ENCODE measurements around the gene SLC2A10.
A peak's percentile ranks its signal among the peaks of the same experiment; 100 is the strongest.

SLC2A10 gene

DNA sequence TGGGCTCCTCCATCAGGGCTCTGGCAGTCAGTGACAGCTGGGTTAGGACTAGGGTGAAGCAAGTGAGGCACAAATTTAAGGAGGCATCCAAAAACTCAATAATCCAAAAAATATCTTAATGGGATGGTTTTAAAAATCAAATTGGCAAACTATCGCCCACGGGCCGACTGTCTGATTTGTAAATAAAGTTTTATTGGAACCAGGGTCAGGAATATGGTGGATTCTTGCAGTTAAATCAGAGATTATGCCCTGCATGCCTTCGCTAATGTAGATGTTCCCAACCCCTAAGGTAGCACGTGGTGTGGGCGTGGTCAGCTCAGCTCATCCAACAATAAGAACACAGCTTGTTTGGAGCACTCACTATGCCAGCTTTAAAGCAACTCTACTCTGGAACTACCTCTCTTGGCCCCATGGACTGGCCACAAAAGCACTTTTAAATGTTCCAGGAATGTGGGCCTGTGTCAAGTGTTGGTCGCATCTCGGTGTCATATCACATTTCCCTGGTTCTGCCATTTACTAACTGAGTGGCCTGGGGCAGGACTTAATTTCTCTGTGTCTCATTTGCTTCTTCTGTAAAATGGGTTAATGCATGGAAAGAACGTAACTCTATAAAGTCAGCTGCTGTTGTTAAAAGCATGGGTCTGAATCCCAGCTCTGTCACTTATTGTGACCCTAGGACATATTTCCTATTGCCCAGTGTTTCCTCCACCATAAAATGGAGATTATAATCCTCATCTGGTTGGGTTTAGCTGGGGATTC lies 27.2 kb upstream of the SLC2A10 start:
- no peak for DNase-seq

DNA sequence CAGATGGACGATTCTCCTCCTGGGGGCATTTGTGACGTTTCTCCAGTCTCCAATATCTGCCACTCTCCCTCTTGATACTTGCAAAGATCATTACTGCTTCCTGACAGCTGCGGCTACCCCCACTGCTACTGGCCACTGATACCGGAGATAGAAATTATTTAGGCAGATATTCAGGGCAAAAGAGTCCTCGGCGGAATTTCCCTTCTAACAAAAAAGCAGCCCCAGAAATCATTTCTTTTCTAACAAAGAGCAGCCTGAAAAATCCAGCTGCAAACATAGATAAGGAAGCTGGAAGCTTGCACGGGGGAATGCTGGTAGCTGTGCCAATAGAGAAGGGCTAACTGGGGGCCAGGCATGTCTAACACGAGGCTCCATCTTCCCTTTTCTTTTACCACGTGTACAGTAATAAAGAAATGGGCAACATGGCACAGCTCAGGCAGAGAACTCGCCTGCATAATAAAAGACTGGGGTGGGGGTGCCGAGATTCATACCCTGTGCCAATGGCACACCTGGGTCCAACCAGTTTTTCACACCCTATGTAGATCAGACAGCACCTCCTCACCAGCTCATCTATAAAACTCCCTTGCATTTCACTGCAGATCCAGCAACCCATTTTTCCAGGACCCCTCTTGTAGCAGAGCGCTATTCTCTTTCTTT lies 26.3 kb upstream of the SLC2A10 start:
- no peak for DNase-seq

DNA sequence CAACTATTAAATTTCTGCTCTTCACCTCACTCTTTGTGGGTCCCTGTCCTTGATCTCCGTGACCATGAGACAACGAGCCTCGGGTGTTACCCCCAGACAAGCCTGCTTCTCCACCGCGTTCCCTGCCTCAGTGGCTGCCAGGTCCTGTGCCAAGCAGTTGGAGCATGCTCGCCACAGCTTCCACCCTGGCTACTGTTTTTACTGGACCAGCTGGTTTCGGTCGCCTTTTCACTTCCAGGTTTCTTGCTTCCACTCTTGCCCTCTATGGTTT lies 25.8 kb upstream of the SLC2A10 start:
- no peak for DNase-seq

DNA sequence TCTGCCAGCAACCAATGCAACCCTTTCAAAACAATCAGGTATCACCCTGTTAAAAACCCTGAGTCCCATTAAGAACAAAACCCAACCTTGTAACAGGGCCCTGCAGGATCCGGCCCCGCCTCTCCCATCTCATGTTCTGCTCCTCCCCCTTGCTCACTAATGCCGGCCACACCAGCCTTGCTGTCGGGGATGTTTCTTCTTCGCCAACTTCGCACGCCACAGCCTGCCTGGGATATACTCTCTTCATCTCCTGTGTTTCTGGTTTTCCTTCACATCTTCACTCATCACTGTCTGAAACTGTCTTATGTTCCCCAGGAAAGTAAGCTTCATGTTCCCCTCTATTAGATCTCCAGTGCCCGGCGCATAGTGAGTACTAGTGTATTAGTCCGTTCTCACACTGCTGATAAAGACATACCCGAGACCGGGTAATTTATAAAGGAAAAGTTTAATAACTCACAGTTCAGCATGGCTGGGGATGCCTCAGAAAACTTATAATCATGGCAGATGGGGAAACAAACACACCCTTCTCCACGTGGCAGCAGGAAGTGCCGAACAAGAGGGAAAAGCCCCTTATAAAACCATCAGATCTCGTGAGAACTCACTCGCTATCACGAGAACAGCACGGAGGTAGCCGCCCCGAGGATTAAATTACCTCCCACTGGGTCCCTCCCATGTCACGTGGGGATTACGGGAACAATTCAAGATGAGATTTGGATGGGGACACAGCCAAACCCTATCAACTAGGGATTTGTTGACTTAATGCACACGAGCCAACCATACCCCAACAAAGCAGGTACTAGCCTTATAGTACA lies 25.3 kb upstream of the SLC2A10 start:
- DNase-seq, result no peak

DNA sequence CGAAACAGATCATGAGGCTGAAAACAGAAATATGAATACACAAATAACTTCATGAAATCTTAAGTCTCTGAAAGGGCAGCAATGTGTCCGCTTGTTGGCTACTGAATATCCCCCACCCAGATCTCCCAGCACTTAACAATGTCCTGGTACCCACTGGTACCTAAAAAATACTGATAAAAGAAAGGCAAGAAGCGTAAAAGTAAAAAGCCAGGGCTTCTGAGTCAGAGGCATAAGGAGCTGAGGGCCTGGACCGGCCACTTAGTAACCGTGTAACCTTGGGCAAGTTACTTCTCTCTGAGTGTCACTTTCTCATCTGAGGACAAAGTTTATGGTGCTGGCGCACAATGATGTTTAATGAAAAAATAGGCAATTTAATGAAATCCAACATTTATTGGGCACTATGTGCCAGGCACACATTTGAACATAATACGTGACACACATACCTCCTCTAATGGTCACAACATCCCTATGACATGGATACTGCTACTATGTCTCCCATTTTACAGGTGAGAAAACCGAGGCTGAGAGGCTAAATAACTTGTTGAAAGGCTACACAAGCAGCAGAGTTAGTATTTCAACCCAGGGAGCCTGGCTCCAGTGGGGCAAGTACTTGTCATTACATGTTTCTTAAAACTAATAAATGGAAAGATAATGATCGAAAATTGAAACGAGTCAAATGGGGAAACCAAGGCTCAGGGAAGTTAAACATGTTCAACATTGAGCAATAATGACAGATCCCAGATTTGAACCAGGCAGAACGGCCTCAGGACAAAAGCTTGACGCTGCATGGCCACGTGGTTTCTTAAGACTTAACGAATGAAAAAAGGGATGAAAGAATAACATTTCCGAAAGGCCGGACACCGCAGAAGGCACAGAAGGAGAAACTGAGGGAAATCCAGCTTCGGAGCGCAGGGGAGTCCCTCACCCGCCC lies 21.0 kb upstream of the SLC2A10 start:
- no peak for DNase-seq

DNA sequence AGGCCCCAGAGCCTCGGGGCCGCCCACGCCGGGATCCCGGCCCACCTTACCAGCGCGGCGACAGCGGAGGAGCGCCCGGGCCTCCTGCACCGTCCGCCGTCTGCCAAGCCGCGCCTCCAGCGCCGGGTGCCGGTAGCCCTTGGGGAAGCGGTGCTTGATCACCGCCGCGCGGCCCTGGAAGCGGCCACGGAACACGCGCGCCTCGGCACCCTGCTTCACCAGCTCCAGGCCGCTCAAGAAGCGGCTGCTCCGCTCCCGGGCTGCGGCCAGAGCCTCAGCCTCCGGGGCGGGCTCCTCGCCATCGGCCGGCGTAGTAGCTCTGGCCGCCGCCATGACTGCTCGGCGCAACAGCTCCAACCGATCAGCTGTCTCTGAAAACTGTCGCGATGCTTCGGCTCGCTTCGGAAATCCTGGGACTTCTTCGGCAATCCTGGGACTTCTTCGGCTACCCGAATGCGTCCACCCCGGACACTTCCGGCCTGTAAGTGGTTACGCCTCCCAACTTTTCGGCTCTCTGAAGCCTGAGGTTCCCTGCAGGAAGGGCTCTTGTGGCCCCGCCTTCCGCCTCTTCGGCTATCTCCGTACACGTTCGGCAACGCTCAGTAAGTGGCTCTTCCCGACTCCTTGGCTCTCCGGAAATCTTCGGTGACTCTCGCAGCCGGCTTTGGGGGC lies 20.2 kb upstream of the SLC2A10 start, which contains the start of gene TP53RK:
TSS of gene TP53RK (minus strand) at position 363 of the 672 bp plus-strand sequence. CDS start at position 333, 30 bp downstream.
- DNase-seq, result peak; percentile 75 to 98 (median 95)

DNA sequence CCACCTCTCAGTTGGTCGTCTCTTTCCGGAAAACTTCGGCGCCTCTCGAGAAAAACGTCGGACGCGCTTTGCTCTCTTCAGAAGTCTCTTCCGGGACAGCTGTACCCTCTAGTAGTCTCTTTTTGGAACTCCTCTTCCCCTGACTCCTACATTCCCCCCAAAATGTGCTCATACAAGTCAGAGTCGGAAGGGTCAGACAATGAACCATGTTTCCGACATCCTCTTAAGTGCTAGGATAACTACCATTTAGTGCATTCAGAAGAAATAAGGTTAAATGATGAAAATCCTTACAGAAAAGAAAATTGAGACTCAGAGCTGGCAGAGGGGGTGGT lies 19.7 kb upstream of the SLC2A10 start:
- DNase-seq, result no peak

DNA sequence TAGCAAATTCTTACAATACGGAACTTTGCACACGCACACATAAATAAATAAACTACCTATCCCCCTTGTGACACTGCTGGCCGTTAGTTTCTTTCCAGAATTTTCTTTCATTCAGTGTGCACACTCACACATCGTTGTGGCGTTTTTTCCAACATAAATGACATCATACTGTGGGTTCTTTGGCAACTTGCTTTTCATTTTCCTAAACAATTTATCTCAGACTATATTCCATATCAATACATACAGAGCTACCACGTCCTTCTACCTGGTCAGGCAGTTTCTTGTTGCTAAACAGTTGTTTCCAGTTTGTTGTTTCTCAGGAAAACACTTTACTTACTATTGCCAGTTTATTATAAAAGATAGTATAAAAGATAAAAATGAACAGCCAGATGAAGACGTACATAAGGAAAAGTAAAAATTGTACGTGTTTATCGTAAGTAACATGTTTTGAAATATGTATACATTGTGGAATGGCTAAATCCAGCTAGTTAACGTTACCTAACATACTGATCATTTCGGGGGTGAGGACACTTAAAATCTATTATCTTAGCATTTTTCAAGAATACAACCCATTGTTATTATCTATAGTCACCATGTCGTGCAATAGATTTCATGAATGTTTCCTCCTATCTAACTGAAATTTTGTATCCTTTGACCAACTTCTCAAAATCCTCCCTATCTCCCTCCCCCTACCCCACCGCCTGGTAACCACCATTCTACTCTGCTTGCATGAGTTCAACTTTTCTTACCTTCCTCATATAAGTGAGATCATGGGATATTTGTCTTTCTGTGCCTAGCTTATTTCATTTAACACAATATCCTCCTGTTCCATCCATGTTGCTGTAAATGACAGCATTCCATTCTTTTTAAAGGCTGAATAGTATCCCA lies 19.0 kb upstream of the SLC2A10 start:
- no peak for DNase-seq

DNA sequence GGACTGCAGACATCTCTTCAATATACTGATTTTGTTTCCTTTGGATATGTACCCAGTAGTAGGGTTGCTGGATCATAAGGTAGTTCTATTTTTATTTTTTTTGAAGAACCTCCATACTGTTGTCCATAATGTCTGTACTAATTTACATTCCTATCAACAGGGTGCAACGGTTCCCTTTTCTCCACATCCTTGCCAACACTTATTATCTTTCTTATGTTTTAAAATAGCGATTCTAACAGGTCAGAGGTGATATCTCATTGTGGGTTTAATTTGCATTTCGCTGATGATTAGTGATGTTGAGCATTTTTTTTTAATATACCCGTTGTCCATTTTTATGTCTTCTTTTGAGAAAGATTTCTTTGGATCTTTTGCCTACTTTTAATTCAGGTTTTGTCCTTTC lies 18.3 kb upstream of the SLC2A10 start:
- no peak for DNase-seq

DNA sequence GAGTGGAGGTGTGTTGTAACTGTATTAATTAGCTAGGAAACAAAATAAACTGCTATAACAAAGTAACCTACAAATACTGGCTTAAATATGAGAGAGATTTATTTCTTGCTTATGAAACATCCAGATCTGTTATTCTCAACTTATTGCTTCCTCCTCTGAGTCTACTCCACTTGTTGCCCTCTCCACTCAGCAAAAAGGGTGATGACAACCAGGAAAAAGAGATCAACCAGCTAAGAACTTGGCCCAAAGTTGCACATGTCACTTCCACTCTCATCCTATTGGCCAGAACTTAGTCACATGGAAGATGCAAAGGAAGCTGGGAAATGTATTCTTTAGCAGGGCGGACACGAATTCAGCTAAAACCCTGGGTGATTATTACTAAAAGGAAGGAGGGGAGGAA lies 15.0 kb upstream of the SLC2A10 start:
- DNase-seq, result peak in 1 of 5 experiments; percentile 37

DNA sequence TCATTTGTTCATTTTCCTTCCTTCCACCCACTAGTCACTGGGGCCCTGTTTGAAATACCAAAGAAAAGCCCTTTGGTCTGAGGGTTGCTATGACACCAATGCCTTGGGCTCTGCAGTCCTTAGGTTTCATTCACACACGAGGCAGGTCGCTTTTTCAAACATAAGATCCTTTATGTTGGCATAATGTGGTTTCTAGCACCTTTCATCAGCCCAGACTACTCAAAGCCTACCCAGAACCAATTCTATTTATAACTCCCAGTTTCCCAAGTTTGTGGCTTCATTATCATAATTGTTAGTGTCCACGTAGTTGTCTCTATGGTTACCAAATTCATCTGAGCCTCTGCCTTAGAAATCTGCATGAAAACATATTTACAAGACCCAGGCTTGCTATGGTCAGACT lies 13.6 kb upstream of the SLC2A10 start:
- DNase-seq, result no peak

DNA sequence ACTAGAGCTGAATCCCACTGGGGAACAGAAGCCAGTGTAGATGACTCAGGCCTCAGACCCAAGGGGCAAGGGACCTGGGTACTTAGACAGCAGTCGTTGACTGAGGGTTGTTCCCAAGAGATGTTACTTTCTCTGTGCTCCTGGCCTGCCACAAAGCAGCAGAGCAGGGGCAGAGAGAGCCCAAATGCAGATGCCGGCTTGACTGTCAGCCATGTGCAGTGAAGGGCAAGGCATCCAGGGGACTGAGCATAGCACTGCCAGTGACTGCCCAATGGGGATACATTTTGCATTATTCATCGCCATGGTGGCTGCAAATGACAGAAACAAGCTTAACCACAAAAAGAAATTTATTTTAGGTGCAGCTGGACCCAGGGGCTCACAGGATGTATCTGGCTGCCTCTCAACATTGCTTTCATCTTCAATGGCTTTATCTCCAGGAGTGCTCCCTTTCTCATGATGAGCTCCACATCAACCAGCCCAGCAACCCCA lies 12.6 kb upstream of the SLC2A10 start:
- no peak for DNase-seq

DNA sequence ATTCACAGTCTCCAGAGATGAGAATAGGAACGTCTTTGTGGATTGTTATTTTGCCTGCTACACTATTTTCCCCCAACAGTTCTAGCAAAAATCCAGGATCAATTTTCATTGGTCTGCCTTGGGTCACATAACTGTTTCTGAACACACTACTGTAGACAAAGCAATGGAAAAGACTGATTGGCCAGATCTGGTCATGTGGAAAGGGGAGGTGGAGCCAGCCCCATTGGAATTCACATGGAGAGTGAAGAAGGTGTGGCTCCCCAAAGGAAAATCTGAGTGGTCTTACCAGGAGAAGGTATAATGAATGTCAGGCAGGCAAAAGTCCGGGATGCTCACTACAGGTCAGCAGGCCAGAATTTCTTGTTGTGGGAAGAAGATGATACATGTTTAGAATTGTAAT lies 10.7 kb upstream of the SLC2A10 start:
- DNase-seq, result no peak

DNA sequence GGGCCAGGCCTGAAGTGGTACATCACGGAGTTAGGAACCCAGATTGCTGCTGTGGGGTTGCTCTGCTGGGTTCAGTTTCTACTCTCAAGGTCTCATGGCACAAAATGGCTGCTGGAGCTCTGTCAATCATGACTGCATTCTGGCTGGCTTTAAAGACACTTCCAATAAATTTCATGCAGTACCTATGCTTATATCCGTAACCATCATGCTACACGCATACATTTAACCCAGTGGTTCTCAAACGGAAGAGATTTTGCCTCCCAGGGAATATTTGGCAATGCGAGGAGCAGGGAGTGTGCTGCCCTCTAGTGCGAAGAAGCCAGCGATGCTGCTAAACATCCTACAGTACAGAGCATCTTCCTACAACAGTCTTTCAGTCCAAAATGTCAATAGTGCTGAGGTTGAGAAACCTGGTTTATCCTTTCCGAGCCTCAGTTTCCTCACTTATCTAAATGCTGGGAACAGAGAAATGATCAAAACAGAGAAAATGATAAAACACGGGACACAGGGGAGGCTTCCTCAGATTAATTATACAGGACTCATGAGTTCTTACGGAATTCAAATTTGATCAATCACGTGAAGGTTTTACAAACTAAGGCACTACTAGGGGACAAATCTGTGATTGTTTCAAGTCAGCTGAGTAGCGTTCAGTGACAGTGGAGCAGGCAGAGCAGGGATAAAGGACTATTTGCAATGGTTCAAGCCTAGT lies 9.6 kb upstream of the SLC2A10 start:
- DNase-seq, result no peak

DNA sequence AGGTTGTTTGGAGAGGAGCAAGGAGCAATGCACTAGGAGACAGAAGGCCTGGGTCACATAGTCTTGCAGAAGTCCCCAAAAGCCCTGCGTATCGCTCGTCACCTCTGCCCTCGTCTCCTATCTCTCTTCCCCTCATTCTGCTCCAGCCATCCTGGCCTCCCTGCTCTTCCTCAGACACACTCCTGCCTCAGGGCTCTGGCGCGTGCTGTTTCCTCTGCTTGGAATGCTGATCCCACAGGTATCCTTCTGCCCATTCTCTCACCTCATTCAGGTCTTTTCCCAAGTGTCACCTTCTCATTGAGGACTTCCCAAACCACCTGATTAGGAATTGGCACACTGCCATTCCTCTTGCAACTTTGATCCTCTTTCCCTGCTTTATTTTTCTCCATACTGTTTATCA lies 9.0 kb upstream of the SLC2A10 start:
- DNase-seq, result no peak

DNA sequence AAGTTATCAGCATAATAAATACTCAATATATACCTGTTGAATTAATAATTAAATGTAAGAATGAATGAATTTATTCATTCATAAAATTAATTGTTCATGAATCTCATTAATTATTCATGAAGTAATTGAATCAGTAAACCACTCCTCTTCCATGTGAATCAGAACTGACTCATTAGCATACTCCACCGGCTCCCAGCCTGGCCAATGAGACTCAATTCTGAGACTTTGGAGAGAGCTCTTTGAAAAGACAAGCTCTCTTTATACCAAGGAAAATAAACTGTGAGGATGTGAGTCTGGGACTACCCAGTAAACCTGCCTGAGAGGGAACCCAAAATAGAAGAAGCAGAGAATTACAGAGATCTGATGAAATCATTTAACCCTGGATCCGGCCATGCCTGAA lies 8.4 kb upstream of the SLC2A10 start:
- no peak for DNase-seq

DNA sequence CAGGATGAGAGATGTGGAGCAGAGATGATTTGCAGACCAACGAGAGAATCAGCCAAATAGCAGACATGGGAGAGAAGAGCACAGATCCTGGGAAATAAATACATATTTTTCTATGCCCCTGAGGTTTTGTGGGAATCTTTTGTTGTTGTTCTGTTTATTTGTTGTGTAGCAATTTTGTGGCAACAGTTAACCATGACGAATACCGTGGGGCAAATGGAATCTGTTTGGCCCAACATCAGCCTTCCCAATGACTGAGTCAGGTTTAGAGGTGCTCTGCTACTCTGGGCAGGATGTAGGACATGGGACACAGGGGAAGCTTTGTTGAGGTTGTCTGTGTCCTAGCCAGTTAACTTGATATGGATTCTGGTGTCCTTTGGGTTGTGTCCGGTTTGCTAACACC lies 7.9 kb upstream of the SLC2A10 start:
- no peak for DNase-seq

DNA sequence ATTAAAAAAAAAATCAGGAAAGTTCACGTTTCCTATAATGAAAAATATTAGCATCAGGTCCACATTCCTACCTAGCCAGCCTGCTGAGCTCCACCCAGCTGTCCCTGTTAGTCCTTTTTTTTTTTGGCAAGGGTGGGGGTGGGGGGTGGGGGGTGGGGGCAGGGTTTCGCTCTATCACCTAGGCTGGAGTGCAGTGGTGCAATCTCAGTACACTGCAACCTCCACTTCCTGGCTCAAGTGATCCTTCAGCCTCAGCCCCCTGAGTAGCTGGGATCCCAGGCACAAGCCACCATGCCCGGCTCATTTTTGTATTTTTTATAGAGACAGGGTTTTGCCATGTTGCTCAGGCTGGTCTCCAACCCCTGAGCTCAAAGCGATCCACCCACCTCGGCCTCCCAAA lies 7.5 kb upstream of the SLC2A10 start:
- DNase-seq, result no peak

DNA sequence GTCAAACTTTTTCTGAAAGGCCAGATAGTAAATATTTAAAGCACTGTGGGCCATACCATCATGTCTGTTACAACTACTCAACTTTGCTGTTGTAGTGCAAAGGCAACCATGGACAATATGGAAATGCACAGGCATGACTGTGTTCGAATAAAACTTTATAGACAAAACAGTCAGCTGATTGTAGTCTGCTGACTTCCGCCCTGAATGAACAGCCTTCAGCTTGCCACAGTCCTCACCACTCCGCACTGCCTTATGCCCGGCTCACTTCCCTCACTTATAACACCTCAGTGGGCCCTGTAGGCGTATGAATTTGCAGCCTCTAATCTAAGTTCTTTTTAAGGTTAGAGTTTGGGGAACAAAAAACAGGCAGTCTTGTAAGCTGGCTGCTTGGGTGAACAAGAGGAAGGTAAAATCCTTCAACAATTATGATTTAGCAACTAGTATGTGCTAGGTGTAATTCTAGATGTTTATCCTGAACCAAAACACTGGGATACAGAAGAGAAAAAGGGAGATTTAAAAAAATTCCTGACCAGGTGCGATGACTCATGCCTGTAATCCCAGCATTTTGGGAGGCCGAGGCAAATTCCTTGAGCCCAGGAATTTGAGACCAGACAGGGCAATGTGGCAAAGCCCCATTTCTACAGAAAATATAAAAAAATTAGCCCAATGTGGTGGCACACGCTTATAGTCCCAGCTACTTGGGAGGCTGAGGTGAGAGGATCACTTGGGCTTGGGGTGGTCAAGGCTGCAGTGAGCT lies 6.8 kb upstream of the SLC2A10 start:
- no peak for DNase-seq

DNA sequence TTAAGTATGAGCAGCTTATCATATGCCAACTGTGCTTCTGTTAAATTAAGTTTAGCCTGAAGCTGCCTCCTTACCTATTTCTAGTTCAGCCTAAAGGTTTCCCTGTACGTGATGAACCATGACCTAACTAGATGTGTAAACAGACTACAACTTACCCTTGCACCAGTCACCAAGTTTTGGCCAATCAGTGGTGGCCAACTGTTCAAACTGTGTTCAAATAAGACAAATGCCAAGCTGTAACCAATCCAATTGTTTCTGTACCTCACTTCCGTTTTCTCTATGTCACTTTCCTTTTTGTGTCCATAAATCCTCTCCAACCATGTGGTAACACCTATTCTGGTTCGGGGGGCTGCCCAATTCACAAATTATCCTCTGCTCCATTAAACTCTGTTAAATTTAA lies 6.0 kb upstream of the SLC2A10 start:
- no peak for DNase-seq

Data from T-helper 2 cell (primary cell).